Adrenal gland (tissue), 5 donors: Measurements from ENCODE around the gene UBN1.

Source experiments
- POLR2A ChIP-seq, 2 donors: fragments of 450-650 bp; IDR thresholded peaks; one replicate each; pipeline ENCODE4 v1.6.1; 2017; ENCODE audit warnings: antibody characterized with exemption in 2 of 2, mild to moderate bottlenecking in 2 of 2, moderate library complexity in 1 of 2
- TF ChIP-seq, protein P1 (sequence below), 6 experiments: fragments of 450-650 bp in 4 of 6; fragments of 200-600 bp in 2 of 6; sonication (generic) in 1 of 6; IDR thresholded peaks; 1 replicate in 5 of 6; 2 replicates in 1 of 6; pipeline versions ENCODE4 v1.5.1 to v1.8.0; 2016 to 2021; ENCODE audit warnings: antibody characterized with exemption in 6 of 6, mild to moderate bottlenecking in 2 of 6, moderate library complexity in 1 of 6
- donor health status: DM: no; HTN: no; CAD: no.

GRCh38 chr16:4904942-4905615 is 57.8 kb downstream of the UBN1 start:
- TF ChIP-seq, protein P1, sequence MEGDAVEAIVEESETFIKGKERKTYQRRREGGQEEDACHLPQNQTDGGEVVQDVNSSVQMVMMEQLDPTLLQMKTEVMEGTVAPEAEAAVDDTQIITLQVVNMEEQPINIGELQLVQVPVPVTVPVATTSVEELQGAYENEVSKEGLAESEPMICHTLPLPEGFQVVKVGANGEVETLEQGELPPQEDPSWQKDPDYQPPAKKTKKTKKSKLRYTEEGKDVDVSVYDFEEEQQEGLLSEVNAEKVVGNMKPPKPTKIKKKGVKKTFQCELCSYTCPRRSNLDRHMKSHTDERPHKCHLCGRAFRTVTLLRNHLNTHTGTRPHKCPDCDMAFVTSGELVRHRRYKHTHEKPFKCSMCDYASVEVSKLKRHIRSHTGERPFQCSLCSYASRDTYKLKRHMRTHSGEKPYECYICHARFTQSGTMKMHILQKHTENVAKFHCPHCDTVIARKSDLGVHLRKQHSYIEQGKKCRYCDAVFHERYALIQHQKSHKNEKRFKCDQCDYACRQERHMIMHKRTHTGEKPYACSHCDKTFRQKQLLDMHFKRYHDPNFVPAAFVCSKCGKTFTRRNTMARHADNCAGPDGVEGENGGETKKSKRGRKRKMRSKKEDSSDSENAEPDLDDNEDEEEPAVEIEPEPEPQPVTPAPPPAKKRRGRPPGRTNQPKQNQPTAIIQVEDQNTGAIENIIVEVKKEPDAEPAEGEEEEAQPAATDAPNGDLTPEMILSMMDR (IDR thresholded peaks at IDR 0.05), result no peak
- no peak for TF ChIP-seq POLR2A (IDR thresholded peaks at IDR 0.05)
